NCI-H2196 treated with DMSO at 0.1 percent for 48 hours (cell line): ENCODE measurements around the gene CRYL1.

Source experiments
- DNase-seq: peaks from one replicate; lab custom pipeline; 2025; ENCODE audit not compliant: unreplicated experiment; lab: John Stamatoyannopoulos, UW

Gene CRYL1, protein sequence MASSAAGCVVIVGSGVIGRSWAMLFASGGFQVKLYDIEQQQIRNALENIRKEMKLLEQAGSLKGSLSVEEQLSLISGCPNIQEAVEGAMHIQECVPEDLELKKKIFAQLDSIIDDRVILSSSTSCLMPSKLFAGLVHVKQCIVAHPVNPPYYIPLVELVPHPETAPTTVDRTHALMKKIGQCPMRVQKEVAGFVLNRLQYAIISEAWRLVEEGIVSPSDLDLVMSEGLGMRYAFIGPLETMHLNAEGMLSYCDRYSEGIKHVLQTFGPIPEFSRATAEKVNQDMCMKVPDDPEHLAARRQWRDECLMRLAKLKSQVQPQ

DNA sequence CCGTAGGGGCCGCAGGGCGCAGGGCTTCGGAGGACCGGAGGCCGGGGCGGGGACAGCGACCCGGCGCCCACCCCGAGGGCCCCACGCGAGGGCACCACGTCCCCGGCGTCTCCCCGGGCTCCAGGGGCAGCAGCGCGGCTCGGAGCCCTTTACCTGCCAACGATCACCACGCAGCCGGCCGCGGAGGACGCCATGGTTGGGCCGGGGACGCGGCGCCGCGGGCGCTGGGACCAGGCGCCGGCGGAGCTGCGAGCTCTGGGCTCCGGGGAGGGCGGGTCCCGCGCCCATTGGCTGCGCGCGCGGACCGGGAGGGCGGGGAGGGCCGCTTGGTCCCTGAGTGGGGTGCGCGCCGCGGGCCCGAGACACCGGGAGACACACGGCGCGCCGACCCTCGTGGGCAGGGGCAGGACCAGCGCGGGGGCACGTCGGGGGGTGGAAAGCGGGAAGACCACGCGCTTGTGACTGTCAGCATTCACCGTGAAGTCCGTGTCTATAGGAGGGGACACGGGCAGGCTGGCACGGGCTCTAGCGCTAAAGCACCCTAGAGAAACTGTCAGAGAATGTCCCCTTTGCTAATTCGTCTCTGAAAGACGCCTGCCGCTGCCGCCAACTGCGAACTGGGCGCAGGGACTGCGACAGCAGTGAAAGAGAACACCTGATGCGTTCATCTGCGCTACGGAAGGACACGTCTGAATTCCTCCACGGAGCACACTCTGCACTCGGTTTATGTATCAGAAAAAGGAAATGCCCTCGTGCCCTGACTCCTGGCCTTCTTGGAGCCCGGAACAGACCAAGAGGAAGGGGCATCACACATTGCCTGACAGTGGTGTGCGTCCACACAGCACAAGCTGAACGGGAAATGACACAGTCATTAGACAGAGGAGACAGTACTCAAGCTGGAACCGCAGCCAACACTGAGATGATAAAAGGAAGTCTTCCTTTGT, at the start of gene CRYL1:
CRYL1 (minus strand) TSS at position 257 of the 944 bp plus-strand sequence; CDS start at position 194, 63 bp downstream.
- peak; percentile 4 for DNase-seq

DNA sequence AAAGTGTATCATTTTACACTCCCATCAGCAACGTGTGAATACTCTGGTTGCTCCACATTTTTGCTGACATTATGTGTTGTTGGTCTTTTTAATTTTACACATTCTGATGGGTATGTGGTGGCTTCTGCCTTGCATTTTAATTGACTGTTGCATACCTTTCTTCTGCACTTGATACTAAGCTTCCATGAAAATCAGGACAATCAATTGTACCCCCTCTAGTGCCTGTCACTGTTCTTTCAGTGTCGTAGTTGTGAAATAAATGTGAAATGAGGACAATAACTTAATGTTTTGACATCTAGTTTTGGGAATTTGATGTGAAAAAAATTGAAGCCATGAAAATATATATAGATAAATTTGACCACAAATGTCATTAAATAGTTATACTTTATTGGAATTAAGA, 48.0 kb upstream of the CRYL1 start:
- DNase-seq: no peak

DNA sequence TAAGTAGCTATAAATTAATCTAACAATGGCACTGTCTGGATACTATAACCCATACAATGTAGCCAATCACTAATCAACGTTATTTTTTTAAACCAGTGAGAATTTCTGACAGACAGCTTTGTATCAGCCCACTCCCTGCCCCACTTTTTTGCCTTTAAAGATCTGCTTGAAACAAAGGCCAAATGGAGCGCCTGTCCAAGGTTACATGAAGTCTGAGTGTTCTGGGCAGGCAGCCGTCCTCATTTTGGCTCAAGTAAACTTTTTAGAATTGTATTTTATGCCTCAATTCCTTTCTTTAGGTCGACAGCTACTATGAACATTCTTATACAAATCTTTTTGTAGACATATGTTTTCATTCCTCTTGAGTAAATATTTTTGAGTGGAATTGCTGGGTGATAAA, 47.5 kb upstream of the CRYL1 start:
- no peak for DNase-seq

DNA sequence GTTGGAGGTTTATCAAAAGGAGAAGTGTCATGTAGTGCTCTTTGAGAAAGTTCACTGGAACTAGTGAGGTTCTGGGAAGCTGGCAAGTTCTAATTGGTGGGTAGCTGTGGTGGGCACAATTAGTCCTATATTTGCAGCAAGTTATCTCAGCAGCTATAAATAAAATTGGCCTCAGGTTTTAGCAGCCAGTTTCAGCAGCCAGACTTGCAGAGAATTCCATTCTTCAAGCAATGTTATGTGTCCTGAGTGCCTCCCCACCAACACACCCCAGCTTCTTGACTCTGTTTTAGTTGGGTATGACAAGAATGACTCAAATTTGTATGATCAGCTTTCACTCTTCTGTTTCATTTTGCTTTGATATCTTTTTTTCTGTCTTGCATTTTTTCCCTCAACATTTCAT, 46.0 kb upstream of the CRYL1 start:
- DNase-seq: no peak

DNA sequence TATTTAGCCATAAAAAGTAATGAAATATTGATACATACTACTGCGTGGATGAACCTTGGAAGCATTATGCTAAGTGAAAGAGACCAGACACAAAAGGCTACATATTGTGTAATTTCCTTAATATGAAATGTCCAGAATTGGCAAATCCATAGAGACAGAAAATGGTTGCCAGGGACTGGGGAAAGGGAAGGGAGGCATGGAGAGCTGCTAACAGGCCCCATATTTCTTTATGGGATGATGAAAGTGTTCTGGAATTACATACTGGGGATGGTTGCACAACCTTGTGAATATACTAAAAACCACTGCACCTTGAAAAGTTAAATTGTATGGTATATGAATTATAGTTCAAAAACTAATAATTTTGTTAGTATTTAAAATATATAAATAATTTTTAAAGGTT, 44.9 kb upstream of the CRYL1 start:
- no peak for DNase-seq

DNA sequence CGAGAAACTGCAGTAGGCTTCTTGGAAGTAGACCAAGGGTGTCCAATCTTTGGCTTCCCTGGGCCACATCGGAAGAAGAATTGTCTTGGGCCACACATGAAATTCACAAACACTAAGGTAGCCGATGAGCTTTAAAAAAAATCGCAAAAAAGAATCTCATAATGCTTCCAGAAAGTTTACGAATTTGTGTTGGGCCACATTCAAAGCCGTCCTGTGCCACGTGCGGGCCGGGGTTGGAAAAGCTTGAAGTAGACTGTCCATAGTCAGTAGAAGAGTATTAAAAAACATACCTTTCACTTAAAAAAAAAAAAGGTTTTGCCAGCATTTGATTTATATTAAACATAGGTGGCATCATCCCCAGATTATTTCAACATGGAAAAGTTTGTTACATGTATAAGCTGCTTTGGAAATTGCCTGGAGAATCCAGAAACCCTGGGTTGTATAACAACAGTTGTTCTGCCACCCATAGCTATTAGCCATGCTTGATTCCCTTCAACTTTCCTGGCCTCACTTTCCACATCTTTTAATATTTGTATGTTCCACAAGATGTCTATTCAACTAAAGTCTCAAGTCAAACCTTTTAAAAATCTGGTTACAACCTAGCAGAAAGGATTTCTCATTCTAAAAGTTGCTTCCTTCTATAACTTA, 42.3 kb upstream of the CRYL1 start:
- DNase-seq: no peak

DNA sequence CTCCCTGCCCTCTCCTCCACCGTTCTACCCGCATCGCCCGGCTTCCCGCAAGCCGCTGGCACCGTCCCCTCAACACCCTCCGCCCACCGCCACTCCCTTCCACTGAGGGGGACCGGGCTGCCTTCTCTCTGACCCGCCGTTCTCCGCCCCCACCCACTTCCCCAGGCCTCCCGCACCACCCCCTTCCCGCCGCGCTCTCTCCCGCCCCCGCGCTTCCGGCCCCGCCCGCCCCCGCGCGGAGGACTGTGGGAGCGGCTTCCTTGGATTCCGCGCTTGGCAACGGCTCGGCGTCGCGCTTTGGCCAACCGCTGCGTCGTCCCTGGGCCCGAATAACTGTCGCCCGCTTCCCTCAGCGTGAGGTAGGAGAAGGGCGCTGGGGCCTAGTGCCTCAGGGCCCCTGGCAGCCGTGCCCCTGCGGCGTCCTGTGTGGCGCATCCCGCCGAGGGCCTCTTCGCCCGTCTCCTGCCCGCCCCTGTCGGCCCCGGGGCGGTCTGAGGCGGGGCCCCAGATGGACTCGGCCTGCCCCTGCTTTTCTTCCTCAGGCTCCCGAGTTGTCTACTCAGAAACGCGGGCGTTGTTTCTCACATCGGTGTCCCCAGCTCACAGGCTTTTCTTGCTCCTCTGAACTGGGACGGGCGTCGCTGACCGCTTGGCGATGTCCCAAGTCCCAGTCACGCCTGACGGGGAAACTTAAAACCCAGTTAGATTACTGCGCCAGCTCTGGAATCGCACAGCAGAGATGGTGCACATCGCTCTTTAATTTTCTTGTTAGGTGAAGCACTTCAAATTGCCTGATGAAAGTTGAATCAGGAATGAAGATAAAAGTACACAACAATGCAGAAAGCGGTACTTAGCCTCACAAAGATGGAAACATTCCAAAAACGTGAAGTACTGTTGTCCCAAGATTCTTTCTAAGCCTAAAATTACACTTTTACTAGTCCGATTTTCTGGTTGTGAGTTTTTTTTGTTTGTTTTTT, 41.5 kb upstream of the CRYL1 start, which contains the start of gene IFT88:
IFT88 (plus strand) TSS at position 260 of the 977 bp plus-strand sequence. CDS start 7,229 bp downstream, outside the sequence.
- peak; percentile 44 for DNase-seq

DNA sequence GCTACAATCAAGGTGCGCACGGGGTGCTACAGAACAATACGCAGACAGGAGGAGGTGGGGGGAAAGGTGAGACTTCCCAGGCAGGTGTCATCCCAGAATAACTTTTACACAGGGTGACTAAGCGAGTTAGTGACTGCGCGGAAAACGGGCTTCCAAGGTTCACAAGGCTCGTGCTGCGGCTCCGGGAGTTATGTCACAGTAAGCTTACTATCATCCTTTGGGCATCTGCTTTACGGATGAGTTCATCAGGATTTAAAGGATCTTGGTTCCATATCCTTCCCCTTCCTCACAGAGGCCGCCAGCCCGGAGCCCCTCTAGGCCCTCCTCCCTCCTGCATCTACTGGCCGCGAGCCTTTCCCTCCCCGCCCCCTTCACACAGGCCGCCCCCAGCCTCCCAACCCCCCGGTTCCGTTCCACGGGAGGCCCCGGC, 40.8 kb upstream of the CRYL1 start:
- DNase-seq: peak; percentile 33

DNA sequence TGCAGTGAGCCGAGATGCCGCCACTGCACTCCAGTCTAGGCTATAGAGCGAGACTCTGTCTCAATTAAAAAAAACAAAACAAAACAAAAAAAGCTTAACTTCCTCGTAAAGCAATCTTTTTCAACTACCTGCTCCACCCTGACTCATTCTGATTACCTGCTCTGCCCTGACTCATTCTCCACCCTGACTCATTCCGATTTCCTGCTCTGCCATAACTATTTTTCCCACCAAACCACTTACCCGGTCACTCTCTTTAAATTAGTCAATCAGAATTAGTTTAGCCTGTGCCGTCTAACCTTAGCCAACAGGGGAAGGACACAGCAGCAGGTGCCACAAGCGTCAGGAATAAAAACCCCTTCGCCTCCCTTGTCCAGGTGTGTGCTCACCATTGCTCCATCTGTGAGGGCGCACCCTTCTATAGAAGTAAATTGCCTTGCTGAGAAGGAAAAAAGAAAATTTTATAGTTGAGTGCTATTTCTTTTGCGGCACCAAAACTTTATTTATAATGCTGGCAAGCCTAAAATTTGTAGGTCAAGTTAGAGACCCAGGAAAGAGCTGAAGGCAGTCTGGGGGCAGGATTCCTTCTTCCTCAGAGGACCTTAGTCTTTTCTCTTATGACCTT, 39.6 kb upstream of the CRYL1 start:
- DNase-seq: no peak

DNA sequence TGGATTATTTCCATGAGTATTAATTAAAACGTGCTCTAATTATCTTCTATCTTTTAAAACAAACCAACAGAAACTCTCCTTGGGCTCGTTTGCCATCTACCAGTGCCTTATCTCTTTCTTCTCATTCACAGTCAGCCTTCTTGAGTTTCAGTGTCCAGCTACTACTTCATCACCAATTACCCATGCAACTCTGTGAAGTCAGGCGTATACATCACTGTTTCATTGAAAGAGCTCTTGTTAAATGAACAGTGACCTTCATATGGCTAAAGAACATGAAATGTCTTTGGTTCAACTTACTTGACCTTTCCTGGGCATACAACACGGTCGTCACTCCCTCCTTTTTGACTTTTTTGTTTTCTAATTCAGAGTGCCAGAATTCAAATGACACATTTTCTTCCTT, 36.1 kb upstream of the CRYL1 start:
- DNase-seq: no peak

DNA sequence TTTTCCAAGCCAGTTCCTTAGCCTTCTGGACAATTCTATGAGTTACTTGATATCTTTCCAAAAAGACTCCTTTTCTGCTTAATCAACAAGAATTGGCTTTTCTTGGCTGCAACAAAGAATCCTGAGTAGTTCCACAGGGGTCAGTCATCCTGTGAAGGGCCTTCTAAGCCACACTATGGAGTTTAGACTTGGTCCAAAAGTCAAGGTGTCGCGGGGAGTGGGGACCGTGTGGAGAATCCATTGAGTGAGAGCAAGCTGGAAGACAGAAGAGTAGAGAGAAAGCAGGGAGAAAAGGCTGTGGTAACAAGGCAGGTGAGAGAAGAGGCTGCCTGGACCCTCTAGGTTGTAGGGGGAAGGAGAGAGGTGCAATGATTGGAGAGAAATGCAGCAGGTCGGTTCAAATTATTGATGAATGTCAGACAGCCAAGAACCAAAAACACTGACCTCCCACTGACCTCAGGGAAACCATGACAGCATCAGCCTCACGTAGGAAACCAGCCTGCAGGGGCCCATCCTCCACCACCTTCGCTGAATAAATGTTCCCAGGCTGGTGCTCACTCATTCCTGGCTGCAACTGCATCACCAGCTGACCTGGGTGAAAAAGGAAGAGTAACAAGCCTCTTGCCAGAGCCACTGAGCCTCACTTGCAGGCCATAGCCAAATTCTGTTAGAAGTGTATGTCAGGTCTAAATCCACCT, 34.2 kb upstream of the CRYL1 start:
- DNase-seq: no peak

DNA sequence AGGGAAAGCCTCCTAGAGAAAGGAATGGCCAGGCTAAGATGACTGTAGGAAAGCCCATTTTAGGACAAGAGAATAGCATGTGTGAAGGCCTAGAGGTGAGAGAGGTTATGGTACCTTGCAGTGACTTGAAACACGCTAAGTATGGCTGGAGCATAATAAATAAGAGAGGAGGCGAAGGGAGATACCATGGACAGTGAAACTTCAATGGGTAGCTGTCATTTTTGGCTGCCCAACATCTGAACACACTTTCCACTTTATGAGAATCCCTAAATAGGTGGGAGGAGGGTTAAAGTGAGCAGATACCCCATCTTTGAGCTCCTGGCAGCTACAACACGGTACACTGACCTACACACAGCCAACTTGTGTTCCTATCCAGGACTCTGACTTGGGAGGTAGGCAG, 33.3 kb upstream of the CRYL1 start:
- no peak for DNase-seq

DNA sequence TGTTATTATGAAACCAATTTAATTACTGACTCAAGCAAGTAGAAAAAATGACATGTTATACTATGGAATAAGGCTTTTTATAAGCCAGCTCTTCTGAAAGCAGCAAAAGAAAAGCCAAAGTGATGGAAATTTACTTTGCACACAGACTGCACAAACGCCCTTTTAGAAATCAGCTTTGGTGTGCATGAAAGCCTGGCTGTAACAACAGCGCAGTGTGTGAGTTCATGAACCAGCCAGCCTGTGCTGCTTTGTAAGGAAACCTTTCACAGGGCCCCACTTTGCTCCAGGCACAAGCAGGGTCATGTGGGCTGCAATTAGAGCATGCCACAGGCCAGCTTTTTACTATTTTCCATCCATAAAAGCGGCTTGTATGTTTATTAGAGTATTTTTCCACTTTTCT, 27.7 kb upstream of the CRYL1 start:
- no peak for DNase-seq

DNA sequence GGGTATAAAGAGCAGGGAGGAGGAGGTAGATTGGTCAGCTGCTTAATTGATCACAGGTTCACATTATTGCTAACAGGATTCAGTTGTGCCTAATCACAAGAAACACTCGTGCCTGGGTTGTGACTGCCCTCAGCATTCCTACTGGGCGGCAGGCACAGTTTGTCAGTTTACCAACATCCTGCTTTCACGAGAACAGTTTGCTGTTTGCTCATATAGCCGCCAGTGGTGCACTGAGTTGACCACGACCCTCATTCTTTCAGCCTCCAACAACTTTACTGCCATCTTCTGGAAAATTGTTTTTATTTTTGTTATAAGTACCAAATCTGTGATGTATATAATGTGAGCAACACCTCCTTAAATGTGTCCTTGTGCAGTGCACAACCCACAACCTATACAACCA, 25.1 kb upstream of the CRYL1 start:
- no peak for DNase-seq

DNA sequence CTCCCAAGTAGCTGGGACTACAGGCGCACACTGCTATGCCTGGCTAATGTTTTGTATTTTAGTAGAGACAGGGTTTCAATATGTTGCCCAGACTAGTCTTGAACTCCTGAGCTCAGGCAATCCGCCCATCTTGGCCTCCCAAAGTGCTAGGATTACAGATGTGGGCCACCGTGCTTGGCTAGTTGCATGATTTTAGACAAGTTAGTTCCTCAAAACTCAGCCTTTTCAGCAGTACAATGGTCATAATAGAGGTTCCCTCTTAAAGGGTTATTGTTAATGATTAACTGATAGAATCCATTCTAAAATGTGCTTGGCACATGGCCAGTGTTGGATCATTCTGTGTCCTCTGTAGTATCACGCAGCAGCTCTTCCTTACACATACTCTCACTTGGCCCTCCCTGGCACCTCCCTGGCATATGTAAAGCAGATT, 21.8 kb upstream of the CRYL1 start:
- no peak for DNase-seq

DNA sequence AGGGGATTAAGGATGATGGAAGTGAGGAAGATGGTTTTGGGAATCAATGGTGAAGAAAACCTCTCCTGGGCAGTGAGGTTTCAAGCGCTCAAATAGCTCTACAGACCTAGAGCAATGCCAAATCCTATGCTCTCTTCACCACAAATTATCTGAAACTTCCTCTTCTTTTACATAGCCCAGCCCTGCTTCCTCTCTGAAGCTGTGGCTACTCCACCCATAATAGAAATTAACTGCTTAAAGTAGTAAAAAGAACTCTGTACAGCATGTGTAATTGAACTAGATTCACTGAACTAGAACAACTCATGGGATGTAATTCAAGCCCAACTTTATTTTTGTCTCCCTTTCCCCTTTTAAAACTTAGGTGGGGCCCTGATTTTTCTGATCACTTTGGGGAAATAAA, 20.9 kb upstream of the CRYL1 start:
- no peak for DNase-seq

DNA sequence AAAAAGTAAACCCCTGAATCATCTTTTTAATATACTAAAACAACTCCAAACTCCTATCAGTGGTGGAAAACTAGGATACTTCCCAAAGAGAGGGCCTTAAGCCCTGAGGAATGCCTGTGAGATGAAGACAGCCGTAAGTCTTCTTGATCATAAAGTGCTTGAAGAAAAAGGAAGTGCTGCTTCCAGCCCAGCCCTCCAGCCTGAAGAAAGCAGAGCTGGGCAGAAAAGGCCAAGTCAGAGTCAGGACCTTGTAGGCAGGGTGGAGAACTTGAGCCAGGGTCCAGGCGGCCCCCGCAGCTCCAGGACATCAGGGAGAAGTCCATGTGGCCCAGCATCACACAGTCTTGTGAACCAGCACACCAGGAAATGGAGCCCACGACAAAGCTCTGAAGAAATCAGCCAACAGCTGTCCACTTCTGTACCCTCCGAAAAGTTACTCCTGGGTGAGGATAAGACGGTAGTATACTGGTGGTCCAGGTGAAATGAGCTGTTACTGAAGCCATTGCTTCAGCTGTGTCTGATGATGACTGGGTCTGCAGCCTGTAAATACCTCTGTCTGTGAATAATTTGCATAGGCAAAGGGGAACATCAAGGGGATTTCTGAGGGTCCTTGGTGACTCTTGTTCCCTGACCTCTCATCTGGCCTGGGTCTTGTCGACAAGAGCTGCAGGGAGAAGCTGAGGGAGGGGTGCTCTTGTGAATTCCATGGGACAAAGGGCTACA, 18.7 kb upstream of the CRYL1 start:
- DNase-seq: no peak

DNA sequence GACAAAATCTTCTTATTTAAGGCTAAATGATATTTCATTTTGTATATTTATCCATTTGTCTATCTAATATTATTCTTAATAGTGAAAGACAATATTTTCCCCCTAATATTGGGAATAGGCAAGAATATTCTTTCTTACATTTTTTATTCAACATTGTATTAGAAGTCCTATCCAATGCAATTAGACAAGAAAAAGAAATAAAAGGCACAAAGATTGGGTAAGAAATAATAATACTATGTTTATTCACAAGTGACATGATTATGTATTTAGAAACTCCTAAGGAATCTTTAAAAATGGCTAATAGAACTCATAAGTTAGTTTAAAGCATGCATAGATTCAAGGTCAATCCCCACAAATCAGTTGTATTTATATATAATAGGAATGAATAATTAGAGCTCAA, 11.3 kb upstream of the CRYL1 start:
- DNase-seq: no peak
